Measurements from ENCODE around the gene GMCL1. TPM values are rescaled to one million over a fixed set of nuclear protein-coding genes. Genes with fewer than 3 reads are reported as not detected.
"Not testable (repeated sequence)": the region's sequence is repeated elsewhere in the genome, so short reads cannot be mapped to it uniquely, and the experiment has no call there.

Gene GMCL1
- total and polyA plus RNA-seq, 3 experiments from 2014 or later = 15.5 to 38.4 (median 17.6) TPM

GRCh38 chr2:69889302-69889701, 59.8 kb downstream of the GMCL1 start:
- Histone ChIP-seq H3K27me3 (ENCODE audit: insufficient read depth, low read length, poor library complexity, severe bottlenecking) (no peaks in the 10 kb centered on the region), H3K4me3 (ENCODE audit: low read length) (no peak overlapping the region), H3K4me1 (ENCODE audit: insufficient read depth, low read length) (peaks cover 8% of the 10 kb centered on the region), H3K9me3 (ENCODE audit: low read length) (no peaks in the 10 kb centered on the region), H3K27ac (ENCODE audit: low read depth, low read length) (no peak overlapping the region), H3K36me3 (ENCODE audit: insufficient read depth, low read length) (no peaks in the 10 kb centered on the region)
- peaks cover 13 to 16% (median 16%) of the 10 kb centered on the region in 3 donors for H3K4me1 Mint-ChIP-seq
- H3K36me3 Mint-ChIP-seq = peaks cover 0 to 9% (median 6%) of the 10 kb centered on the region in 3 donors
- H3K27ac Mint-ChIP-seq = no peak overlapping the region
- CTCF ChIA-PET = interaction anchor here (0.6 to 0.8 kb wide), 2 partner anchors 9 to 110 kb away, joined by 3 to 5 read pairs; no protein-coding TSS in a partner anchor
- H3K27me3 Mint-ChIP-seq = peaks cover 0 to 2% of the 10 kb centered on the region in 2 donors
- peak overlapping the region in 1 of 7 donors; percentile 23 for H3K4me3 Mint-ChIP-seq
- DNase-seq = no peak
- POLR2A ChIA-PET = no interaction called here
- H3K9me3 Mint-ChIP-seq = peaks cover 0 to 5% (median 0%) of the 10 kb centered on the region in 5 donors

GRCh38 chr2:69890881-69891280, 61.4 kb downstream of the GMCL1 start:
- H3K36me3 Mint-ChIP-seq = peaks cover 0 to 17% (median 6%) of the 10 kb centered on the region in 3 donors
- Histone ChIP-seq H3K4me1 (ENCODE audit: insufficient read depth, low read length) (peaks cover 22% of the 10 kb centered on the region), H3K27me3 (ENCODE audit: insufficient read depth, low read length, poor library complexity, severe bottlenecking) (no peaks in the 10 kb centered on the region), H3K9me3 (ENCODE audit: low read length) (no peaks in the 10 kb centered on the region), H3K4me3 (ENCODE audit: low read length) (no peak overlapping the region), H3K27ac (ENCODE audit: low read depth, low read length) (no peak overlapping the region), H3K36me3 (ENCODE audit: insufficient read depth, low read length) (peaks cover 1% of the 10 kb centered on the region)
- H3K4me1 Mint-ChIP-seq = peaks cover 24 to 32% (median 31%) of the 10 kb centered on the region in 3 donors
- ChIA-PET POLR2A (no interaction called here), CTCF (no interaction called here)
- H3K4me3 Mint-ChIP-seq = no peak overlapping the region
- H3K27ac Mint-ChIP-seq = no peak overlapping the region
- peaks cover 0 to 5% (median 0%) of the 10 kb centered on the region in 5 donors for H3K9me3 Mint-ChIP-seq
- DNase-seq = no peak
- H3K27me3 Mint-ChIP-seq = peaks cover 0 to 2% of the 10 kb centered on the region in 2 donors

GRCh38 chr2:69892838-69893424, 63.5 kb downstream of the GMCL1 start:
- H3K27me3 Mint-ChIP-seq; H3K27ac ChIP-seq (ENCODE audit: low read depth, low read length); H3K9me3 ChIP-seq (ENCODE audit: low read length); H3K27me3 ChIP-seq (ENCODE audit: insufficient read depth, low read length, poor library complexity, severe bottlenecking); H3K9me3 Mint-ChIP-seq; DNase-seq: not testable (repeated sequence)
- H3K4me1 Mint-ChIP-seq = peaks cover 34 to 48% (median 44%) of the 10 kb centered on the region in 3 donors
- ChIA-PET POLR2A (interaction anchor here (0.6 to 1.2 kb wide), 3 partner anchors 21 to 401 kb away, joined by 3 to 12 read pairs (median 4); partner anchors contain the start of genes MXD1 and SNRPG), CTCF (interaction anchor here (0.7 to 2.1 kb wide), 2 partner anchors 168 to 568 kb away, joined by 3 to 5 read pairs; no protein-coding TSS in a partner anchor)
- peak overlapping the region; percentile 97 to 100 (median 100) for H3K4me3 Mint-ChIP-seq
- Histone ChIP-seq H3K4me3 (ENCODE audit: low read length) (peak overlapping the region; percentile 75), H3K36me3 (ENCODE audit: insufficient read depth, low read length) (peaks cover 20% of the 10 kb centered on the region), H3K4me1 (ENCODE audit: insufficient read depth, low read length) (peaks cover 27% of the 10 kb centered on the region)
- peaks cover 11 to 34% (median 18%) of the 10 kb centered on the region in 3 donors for H3K36me3 Mint-ChIP-seq
- peak overlapping the region; percentile 92 to 99 (median 98) for H3K27ac Mint-ChIP-seq

GRCh38 chr2:69893684-69894551, 64.5 kb downstream of the GMCL1 start, which contains the start of gene SNRNP27:
TSS of gene SNRNP27 (plus strand) at chr2:69893956. CDS start at chr2:69893985, 29 bp downstream.
- Mint-ChIP-seq H3K4me3 (peak within 1 kb of the TSS; percentile 97 to 100 (median 100)), H3K27ac (peak within 1 kb of the TSS; percentile 92 to 99 (median 98)), H3K27me3 (peaks cover 0 to 2% of the 10 kb centered on the region in 2 donors), H3K9me3 (peaks cover 0 to 5% (median 0%) of the 10 kb centered on the region in 5 donors), H3K36me3 (peaks cover 11 to 42% (median 18%) of the 10 kb centered on the region in 3 donors), H3K4me1 (peaks cover 39 to 57% (median 46%) of the 10 kb centered on the region in 3 donors)
- ChIA-PET POLR2A (interaction anchor here (0.6 to 1.2 kb wide), 5 partner anchors 20 to 400 kb away, joined by 3 to 12 read pairs (median 4); partner anchors contain the start of genes MXD1 and SNRPG), CTCF (interaction anchor here (0.6 to 2.1 kb wide), 5 partner anchors 14 to 249 kb away, joined by 3 to 5 read pairs (median 5); partner anchors contain the start of gene MXD1)
- Histone ChIP-seq H3K27me3 (ENCODE audit: insufficient read depth, low read length, poor library complexity, severe bottlenecking) (no peaks in the 10 kb centered on the region), H3K4me1 (ENCODE audit: insufficient read depth, low read length) (peaks cover 27% of the 10 kb centered on the region), H3K36me3 (ENCODE audit: insufficient read depth, low read length) (peaks cover 20% of the 10 kb centered on the region), H3K9me3 (ENCODE audit: low read length) (no peaks in the 10 kb centered on the region), H3K4me3 (ENCODE audit: low read length) (peak within 1 kb of the TSS; percentile 75), H3K27ac (ENCODE audit: low read depth, low read length) (peak within 1 kb of the TSS; percentile 84)
- peak; percentile 66 to 85 (median 75) for DNase-seq

GRCh38 chr2:69894737-69895136, 65.3 kb downstream of the GMCL1 start:
- not testable (repeated sequence) for H3K9me3 Mint-ChIP-seq; H3K27ac ChIP-seq (ENCODE audit: low read depth, low read length); H3K27me3 Mint-ChIP-seq; H3K27me3 ChIP-seq (ENCODE audit: insufficient read depth, low read length, poor library complexity, severe bottlenecking); DNase-seq; H3K9me3 ChIP-seq (ENCODE audit: low read length)
- Mint-ChIP-seq H3K36me3 (peaks cover 11 to 49% (median 14%) of the 10 kb centered on the region in 3 donors), H3K4me3 (peak overlapping the region; percentile 97 to 100 (median 100)), H3K4me1 (peaks cover 39 to 60% (median 46%) of the 10 kb centered on the region in 3 donors), H3K27ac (peak overlapping the region in 5 of 8 donors; percentile 70 to 99 (median 92))
- H3K4me1 ChIP-seq (ENCODE audit: insufficient read depth, low read length) = peaks cover 27% of the 10 kb centered on the region
- H3K36me3 ChIP-seq (ENCODE audit: insufficient read depth, low read length) = peaks cover 20% of the 10 kb centered on the region
- ChIA-PET POLR2A (interaction anchor here (0.7 kb wide), 1 partner anchor 399 kb away, joined by 3 read pairs; the partner anchor contains the start of gene SNRPG), CTCF (interaction anchor here (0.6 to 2.1 kb wide), 4 partner anchors 20 to 402 kb away, joined by 3 to 5 read pairs (median 4); partner anchors contain the start of gene MXD1)
- H3K4me3 ChIP-seq (ENCODE audit: low read length) = peak overlapping the region; percentile 75

GRCh38 chr2:69902213-69902922, 72.9 kb downstream of the GMCL1 start:
- H3K4me3 ChIP-seq (ENCODE audit: low read length) = peak overlapping the region; percentile 67
- peak in 2 of 5 donors; percentile 6 to 23 for DNase-seq
- POLR2A ChIA-PET = interaction anchor here (0.6 to 1.4 kb wide), 2 partner anchors 23 to 289 kb away, joined by 3 to 4 read pairs; partner anchors contain the start of gene C2orf42

GRCh38 chr2:69907216-69907615, 77.8 kb downstream of the GMCL1 start:
- POLR2A ChIA-PET = no interaction called here
- H3K36me3 ChIP-seq (ENCODE audit: insufficient read depth, low read length) = peaks cover 19% of the 10 kb centered on the region
- no peak overlapping the region for H3K27ac ChIP-seq (ENCODE audit: low read depth, low read length)

More at GRCh38 chr2:69902213-69902922, 72.9 kb downstream of the GMCL1 start:
- Histone ChIP-seq H3K36me3 (ENCODE audit: insufficient read depth, low read length) (peaks cover 20% of the 10 kb centered on the region), H3K27ac (ENCODE audit: low read depth, low read length) (peak overlapping the region; percentile 11), H3K9me3 (ENCODE audit: low read length) (no peaks in the 10 kb centered on the region), H3K27me3 (ENCODE audit: insufficient read depth, low read length, poor library complexity, severe bottlenecking) (no peaks in the 10 kb centered on the region), H3K4me1 (ENCODE audit: insufficient read depth, low read length) (peaks cover 22% of the 10 kb centered on the region)
- no peaks in the 10 kb centered on the region for H3K27me3 Mint-ChIP-seq
- CTCF ChIA-PET = interaction anchor here (1.2 to 2.0 kb wide), 2 partner anchors 10 to 402 kb away, joined by 3 to 6 read pairs; no protein-coding TSS in a partner anchor
- H3K4me3 Mint-ChIP-seq = peak overlapping the region; percentile 78 to 93 (median 88)
- no peaks in the 10 kb centered on the region for H3K9me3 Mint-ChIP-seq
- peaks cover 13 to 79% (median 25%) of the 10 kb centered on the region in 3 donors for H3K36me3 Mint-ChIP-seq
- peaks cover 51 to 59% (median 56%) of the 10 kb centered on the region in 3 donors for H3K4me1 Mint-ChIP-seq
- peak overlapping the region; percentile 52 to 96 (median 92) for H3K27ac Mint-ChIP-seq

More at GRCh38 chr2:69907216-69907615, 77.8 kb downstream of the GMCL1 start:
- Histone ChIP-seq H3K4me3 (ENCODE audit: low read length) (no peak overlapping the region), H3K9me3 (ENCODE audit: low read length) (no peaks in the 10 kb centered on the region), H3K27me3 (ENCODE audit: insufficient read depth, low read length, poor library complexity, severe bottlenecking) (no peaks in the 10 kb centered on the region), H3K4me1 (ENCODE audit: insufficient read depth, low read length) (peaks cover 12% of the 10 kb centered on the region)
- CTCF ChIA-PET = no interaction called here
- peaks cover 24 to 33% (median 24%) of the 10 kb centered on the region in 3 donors for H3K4me1 Mint-ChIP-seq
- peaks cover 14 to 72% (median 26%) of the 10 kb centered on the region in 3 donors for H3K36me3 Mint-ChIP-seq
- H3K27me3 Mint-ChIP-seq = no peaks in the 10 kb centered on the region
- no peaks in the 10 kb centered on the region for H3K9me3 Mint-ChIP-seq
- no peak overlapping the region for H3K4me3 Mint-ChIP-seq
- H3K27ac Mint-ChIP-seq = peak overlapping the region in 1 of 8 donors; percentile 17
- DNase-seq = no peak

All from CD8-positive, alpha-beta memory T cell (primary cell).